ENCODE results near the gene MYO3A. TPM values are rescaled to one million over a fixed set of nuclear protein-coding genes. Genes with fewer than 3 reads are reported as not detected.

MYO3A gene
- total and polyA plus RNA-seq, 4 donors, result 0.33 TPM; not detected in 2

DNA sequence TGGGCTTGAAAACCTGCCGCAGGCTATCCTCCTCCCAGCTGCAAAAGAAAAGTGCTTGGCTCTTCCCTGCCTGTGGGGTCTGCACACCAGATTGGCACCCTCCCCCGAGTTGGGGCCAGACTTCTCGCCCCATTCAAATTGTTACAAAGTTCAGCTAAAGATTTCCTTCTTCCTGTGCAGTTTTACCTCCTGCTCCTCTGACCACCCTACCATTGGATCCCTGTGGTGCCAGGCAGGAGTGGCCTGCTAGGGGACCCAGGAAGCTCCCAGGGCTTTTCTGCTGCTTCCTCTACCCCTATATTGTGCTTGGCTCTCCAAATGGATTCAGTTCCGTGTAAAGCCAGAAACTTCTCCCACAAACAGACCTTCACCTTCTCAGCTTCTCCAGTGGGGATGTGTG is 147.4 kb downstream of the MYO3A start:
- Histone ChIP-seq H3K9me3 (ENCODE audit: control insufficient read depth in 4 of 4, low read length in 3 of 4) (no peaks in the 10 kb centered on the region), H3K27ac (ENCODE audit: low read depth in 1 of 2, low read length in 2 of 2) (no peak overlapping the region), H3K27me3 (ENCODE audit: control insufficient read depth in 4 of 4, insufficient read depth in 4 of 4, low read length in 3 of 4) (no peaks in the 10 kb centered on the region), H3K9ac (ENCODE audit: low read depth in 1 of 2, low read length in 2 of 2) (no peak overlapping the region), H3K4me3 (ENCODE audit: low read depth in 1 of 3, low read length in 3 of 3) (no peak overlapping the region), H3K36me3 (ENCODE audit: control insufficient read depth in 4 of 4, insufficient read depth in 3 of 4, low read depth in 1 of 4, low read length in 3 of 4) (no peaks in the 10 kb centered on the region), H3K4me1 (ENCODE audit: control insufficient read depth in 4 of 4, insufficient read depth in 4 of 4, low read length in 3 of 4) (no peaks in the 10 kb centered on the region)
- no peak for TF ChIP-seq HNF4A (conservative IDR thresholded peaks at IDR 0.05)
- TF ChIP-seq ZBTB33 (IDR thresholded peaks at IDR 0.05), result no peak
- no peak for TF ChIP-seq FOXA2 (IDR thresholded peaks at IDR 0.05)
- TF ChIP-seq TAF1 (conservative IDR thresholded peaks at IDR 0.05), result no peak
- TF ChIP-seq, protein P1, sequence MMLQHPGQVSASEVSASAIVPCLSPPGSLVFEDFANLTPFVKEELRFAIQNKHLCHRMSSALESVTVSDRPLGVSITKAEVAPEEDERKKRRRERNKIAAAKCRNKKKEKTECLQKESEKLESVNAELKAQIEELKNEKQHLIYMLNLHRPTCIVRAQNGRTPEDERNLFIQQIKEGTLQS (IDR thresholded peaks at IDR 0.05), result no peak
- TF ChIP-seq NR2F2 (IDR thresholded peaks at IDR 0.05), result no peak
- TF ChIP-seq REST (IDR thresholded peaks at IDR 0.05), result no peak
- TF ChIP-seq, protein P2, sequence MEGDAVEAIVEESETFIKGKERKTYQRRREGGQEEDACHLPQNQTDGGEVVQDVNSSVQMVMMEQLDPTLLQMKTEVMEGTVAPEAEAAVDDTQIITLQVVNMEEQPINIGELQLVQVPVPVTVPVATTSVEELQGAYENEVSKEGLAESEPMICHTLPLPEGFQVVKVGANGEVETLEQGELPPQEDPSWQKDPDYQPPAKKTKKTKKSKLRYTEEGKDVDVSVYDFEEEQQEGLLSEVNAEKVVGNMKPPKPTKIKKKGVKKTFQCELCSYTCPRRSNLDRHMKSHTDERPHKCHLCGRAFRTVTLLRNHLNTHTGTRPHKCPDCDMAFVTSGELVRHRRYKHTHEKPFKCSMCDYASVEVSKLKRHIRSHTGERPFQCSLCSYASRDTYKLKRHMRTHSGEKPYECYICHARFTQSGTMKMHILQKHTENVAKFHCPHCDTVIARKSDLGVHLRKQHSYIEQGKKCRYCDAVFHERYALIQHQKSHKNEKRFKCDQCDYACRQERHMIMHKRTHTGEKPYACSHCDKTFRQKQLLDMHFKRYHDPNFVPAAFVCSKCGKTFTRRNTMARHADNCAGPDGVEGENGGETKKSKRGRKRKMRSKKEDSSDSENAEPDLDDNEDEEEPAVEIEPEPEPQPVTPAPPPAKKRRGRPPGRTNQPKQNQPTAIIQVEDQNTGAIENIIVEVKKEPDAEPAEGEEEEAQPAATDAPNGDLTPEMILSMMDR (IDR thresholded peaks at IDR 0.05; ENCODE audit: low read depth, low read length, missing input control), result no peak
- no peak for DNase-seq (ENCODE audit: low spot score)
- WGBS, result 77% methylated on average over 4 of the region's 4 CpGs

DNA sequence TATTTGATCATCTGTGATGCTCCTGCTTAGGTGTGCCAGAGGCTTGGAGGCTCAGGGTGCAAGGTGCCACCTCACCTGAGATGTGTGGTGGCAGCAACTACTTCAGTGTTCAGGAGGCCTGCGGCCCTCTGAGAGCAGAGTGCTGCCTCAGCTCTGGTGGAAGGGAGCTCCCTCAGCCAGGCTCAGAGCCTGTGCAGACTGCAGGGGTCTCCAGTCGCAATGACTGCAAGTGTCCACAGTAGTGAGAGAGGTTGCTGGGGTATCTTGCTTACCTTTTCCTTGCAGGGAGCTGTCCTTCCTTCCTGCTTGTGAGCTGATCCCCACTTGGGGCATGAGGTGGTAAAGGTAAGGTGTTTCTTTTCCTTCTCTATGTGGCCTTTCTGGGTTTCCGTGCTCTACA is 151.5 kb downstream of the MYO3A start:
- Histone ChIP-seq H3K27me3 (ENCODE audit: control insufficient read depth in 4 of 4, insufficient read depth in 4 of 4, low read length in 3 of 4) (no peaks in the 10 kb centered on the region), H3K27ac (ENCODE audit: low read depth in 1 of 2, low read length in 2 of 2) (no peak overlapping the region), H3K9me3 (ENCODE audit: control insufficient read depth in 4 of 4, low read length in 3 of 4) (no peaks in the 10 kb centered on the region), H3K4me1 (ENCODE audit: control insufficient read depth in 4 of 4, insufficient read depth in 4 of 4, low read length in 3 of 4) (no peaks in the 10 kb centered on the region), H3K9ac (ENCODE audit: low read depth in 1 of 2, low read length in 2 of 2) (no peak overlapping the region), H3K36me3 (ENCODE audit: control insufficient read depth in 4 of 4, insufficient read depth in 3 of 4, low read depth in 1 of 4, low read length in 3 of 4) (no peaks in the 10 kb centered on the region), H3K4me3 (ENCODE audit: low read depth in 1 of 3, low read length in 3 of 3) (no peak overlapping the region)
- DNase-seq (ENCODE audit: low spot score), result no peak
- 78% methylated on average over 3 of the region's 3 CpGs for WGBS
- TF ChIP-seq JUND (IDR thresholded peaks at IDR 0.05), result no peak
- TF ChIP-seq MAX (IDR thresholded peaks at IDR 0.05), result no peak
- no peak for TF ChIP-seq YY1 (IDR thresholded peaks at IDR 0.05)
- TF ChIP-seq GABPA (IDR thresholded peaks at IDR 0.05 in 1 of 2, conservative IDR thresholded peaks at IDR 0.05 in 1 of 2), result no peak
- no peak for TF ChIP-seq TAF1 (conservative IDR thresholded peaks at IDR 0.05)
- no peak for TF ChIP-seq ZBTB33 (IDR thresholded peaks at IDR 0.05)
- TF ChIP-seq, protein P2 (IDR thresholded peaks at IDR 0.05; ENCODE audit: low read depth, low read length, missing input control), result no peak
- TF ChIP-seq RAD21 (IDR thresholded peaks at IDR 0.05), result no peak
- TF ChIP-seq, protein P1 (IDR thresholded peaks at IDR 0.05), result no peak
- TF ChIP-seq FOXA1 (IDR thresholded peaks at IDR 0.05), result no peak
- no peak for TF ChIP-seq RXRA (IDR thresholded peaks at IDR 0.05)
- TF ChIP-seq SP1 (IDR thresholded peaks at IDR 0.05), result no peak
- no peak for TF ChIP-seq EGR1 (IDR thresholded peaks at IDR 0.05; ENCODE audit: low read depth in 2 of 2)

Measured in liver (tissue), 9 donors.